ENCODE measurements around the gene PRRG1. TPM values are rescaled to one million over a fixed set of nuclear protein-coding genes. Genes with fewer than 3 reads are reported as not detected.
"Not testable (repeated sequence)": the region's sequence is repeated elsewhere in the genome, so short reads cannot be mapped to it uniquely, and the experiment has no call there.

Gene PRRG1
- total RNA-seq, 1 donor from 2014 or later = not detected

DNA sequence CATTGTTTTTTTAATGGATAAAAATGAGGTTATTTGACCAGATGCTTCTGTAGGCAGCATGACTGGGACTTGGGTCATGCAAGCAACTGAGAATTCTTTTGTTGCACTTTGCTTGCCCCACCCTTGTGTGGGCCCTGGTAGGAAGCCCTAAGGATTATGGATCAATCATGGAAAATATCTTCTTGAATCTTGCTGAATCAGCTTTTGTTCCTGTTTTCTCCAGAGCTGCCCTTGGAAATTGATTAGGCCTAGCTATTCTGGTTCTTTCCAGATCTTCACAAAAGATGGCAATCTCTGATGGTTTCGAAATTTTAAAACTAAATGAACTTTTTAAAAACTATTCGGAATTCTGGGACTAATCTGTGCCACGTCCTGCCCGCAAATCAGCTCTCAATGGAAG is 58.6 kb downstream of the PRRG1 start:
- no peak overlapping the region for H3K27ac Mint-ChIP-seq
- no peaks in the 10 kb centered on the region for H3K27me3 Mint-ChIP-seq
- intact Hi-C loops (cut with micrococcal nuclease) = no loop called here
- H3K4me3 Mint-ChIP-seq = no peak overlapping the region
- no peaks in the 10 kb centered on the region for H3K9me3 Mint-ChIP-seq
- DNase-seq = no peak
- H3K4me1 Mint-ChIP-seq = no peaks in the 10 kb centered on the region
- no peaks in the 10 kb centered on the region for H3K36me3 Mint-ChIP-seq (ENCODE audit: low read depth)

DNA sequence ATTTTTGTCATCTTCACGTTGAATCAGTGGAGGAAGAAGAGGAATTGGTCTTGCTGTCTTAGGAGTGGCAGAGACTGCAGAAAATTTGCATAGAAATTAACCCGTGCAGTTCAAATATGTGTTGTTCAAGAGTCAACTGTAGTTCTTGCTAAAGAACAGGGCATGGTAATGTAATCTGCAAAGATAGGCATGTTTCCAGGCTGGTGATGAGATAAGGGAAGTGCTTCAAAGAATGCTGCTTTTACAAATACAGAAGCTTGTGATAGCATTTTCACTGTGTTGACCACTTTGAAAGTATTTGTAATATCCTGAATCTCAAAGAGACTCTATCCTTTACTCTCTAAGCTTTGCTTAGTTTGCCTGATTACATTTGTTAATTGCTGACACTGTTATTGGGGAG is 60.1 kb downstream of the PRRG1 start:
- Mint-ChIP-seq H3K4me3 (no peak overlapping the region), H3K4me1 (no peaks in the 10 kb centered on the region), H3K27me3 (no peaks in the 10 kb centered on the region), H3K27ac (no peak overlapping the region), H3K36me3 (ENCODE audit: low read depth) (no peaks in the 10 kb centered on the region), H3K9me3 (no peaks in the 10 kb centered on the region)
- DNase-seq = no peak
- intact Hi-C loops (cut with micrococcal nuclease) = no loop called here

DNA sequence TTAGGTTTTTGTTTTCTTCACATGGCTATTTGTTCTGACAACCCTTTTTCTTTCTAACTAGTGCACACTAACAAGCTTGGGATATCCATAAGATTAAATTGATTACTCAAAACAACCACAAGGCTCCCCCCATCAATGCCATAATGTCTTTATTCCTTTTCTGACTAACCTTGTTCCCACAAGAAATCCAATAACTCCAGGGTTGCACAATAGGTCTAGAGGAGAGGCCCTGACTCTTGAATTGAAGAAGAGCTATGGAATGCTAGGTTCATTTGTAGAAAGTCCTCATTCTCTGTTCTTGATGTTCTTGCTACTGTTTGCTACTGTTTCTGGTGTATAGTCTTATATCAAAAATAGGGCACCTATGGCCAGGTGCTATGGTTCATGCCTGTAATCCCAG is 71.0 kb downstream of the PRRG1 start:
- no peaks in the 10 kb centered on the region for H3K9me3 Mint-ChIP-seq
- no peak for DNase-seq
- H3K4me3 Mint-ChIP-seq = no peak overlapping the region
- H3K27ac Mint-ChIP-seq = no peak overlapping the region
- no peaks in the 10 kb centered on the region for H3K4me1 Mint-ChIP-seq
- no peaks in the 10 kb centered on the region for H3K36me3 Mint-ChIP-seq (ENCODE audit: low read depth)
- intact Hi-C loops (cut with micrococcal nuclease) = no loop called here
- no peaks in the 10 kb centered on the region for H3K27me3 Mint-ChIP-seq

- no peak overlapping the region for H3K27ac Mint-ChIP-seq
- no peak for DNase-seq
Measured at GRCh38 chrX:37420756-37421155, 71.6 kb downstream of the PRRG1 start.

GRCh38 chrX:37424000-37424429 is 74.9 kb downstream of the PRRG1 start:
- no peaks in the 10 kb centered on the region for H3K27me3 Mint-ChIP-seq
- H3K36me3 Mint-ChIP-seq (ENCODE audit: low read depth) = no peaks in the 10 kb centered on the region
- no peak for DNase-seq
- no peak overlapping the region for H3K27ac Mint-ChIP-seq
- H3K4me1 Mint-ChIP-seq = no peaks in the 10 kb centered on the region
- intact Hi-C loops (cut with micrococcal nuclease) = no loop called here
- H3K9me3 Mint-ChIP-seq = no peaks in the 10 kb centered on the region
- no peak overlapping the region for H3K4me3 Mint-ChIP-seq

More at GRCh38 chrX:37420756-37421155, 71.6 kb downstream of the PRRG1 start:
- H3K9me3 Mint-ChIP-seq = no peaks in the 10 kb centered on the region
- intact Hi-C loops (cut with micrococcal nuclease) = no loop called here
- no peaks in the 10 kb centered on the region for H3K27me3 Mint-ChIP-seq
- no peaks in the 10 kb centered on the region for H3K36me3 Mint-ChIP-seq (ENCODE audit: low read depth)
- H3K4me3 Mint-ChIP-seq = no peak overlapping the region
- no peaks in the 10 kb centered on the region for H3K4me1 Mint-ChIP-seq

- Mint-ChIP-seq H3K4me3 (no peak overlapping the region), H3K27ac (no peak overlapping the region), H3K27me3 (no peaks in the 10 kb centered on the region), H3K4me1 (no peaks in the 10 kb centered on the region), H3K9me3 (no peaks in the 10 kb centered on the region), H3K36me3 (ENCODE audit: low read depth) (no peaks in the 10 kb centered on the region)
- intact Hi-C loops (cut with micrococcal nuclease) = no loop called here
- DNase-seq = no peak
Measured at GRCh38 chrX:37425370-37425769, 76.2 kb downstream of the PRRG1 start.

DNA sequence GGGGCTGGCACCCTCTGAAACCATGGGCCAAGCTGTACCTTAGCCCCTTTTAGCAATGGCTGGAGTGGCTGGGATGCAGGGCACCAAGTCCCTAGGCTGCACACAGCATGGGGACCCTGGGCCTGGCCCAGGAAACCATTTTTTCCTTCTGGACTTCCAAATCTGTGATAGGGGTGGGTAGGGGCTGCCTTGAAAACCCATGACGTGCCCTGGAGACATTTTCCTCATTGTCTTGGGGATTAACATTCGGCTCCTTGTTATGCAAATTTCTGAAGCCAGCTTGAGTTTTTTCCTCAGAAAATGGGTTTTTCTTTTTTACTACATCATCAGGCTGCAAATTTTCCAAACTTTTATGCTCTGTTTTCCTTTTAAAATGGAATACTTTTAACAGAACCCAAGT is 79.8 kb downstream of the PRRG1 start:
- not testable (repeated sequence) for H3K27me3 Mint-ChIP-seq, H3K27ac Mint-ChIP-seq

GRCh38 chrX:37434362-37434761 is 85.2 kb downstream of the PRRG1 start:
- H3K36me3 Mint-ChIP-seq (ENCODE audit: low read depth) = no peaks in the 10 kb centered on the region
- H3K4me1 Mint-ChIP-seq = no peaks in the 10 kb centered on the region
- intact Hi-C loops (cut with micrococcal nuclease) = no loop called here
- H3K4me3 Mint-ChIP-seq = no peak overlapping the region
- no peak overlapping the region for H3K27ac Mint-ChIP-seq
- no peaks in the 10 kb centered on the region for H3K9me3 Mint-ChIP-seq
- H3K27me3 Mint-ChIP-seq = no peaks in the 10 kb centered on the region
- no peak for DNase-seq

More for the DNA sequence above, 79.8 kb downstream of the PRRG1 start:
- H3K36me3 Mint-ChIP-seq (ENCODE audit: low read depth); H3K4me1 Mint-ChIP-seq; H3K9me3 Mint-ChIP-seq; DNase-seq; intact Hi-C loops (cut with micrococcal nuclease); H3K4me3 Mint-ChIP-seq: not testable (repeated sequence)

- H3K27ac Mint-ChIP-seq = no peak overlapping the region
- H3K9me3 Mint-ChIP-seq = no peaks in the 10 kb centered on the region
- intact Hi-C loops (cut with micrococcal nuclease) = no loop called here
- no peaks in the 10 kb centered on the region for H3K27me3 Mint-ChIP-seq
- H3K36me3 Mint-ChIP-seq (ENCODE audit: low read depth) = no peaks in the 10 kb centered on the region
- no peak for DNase-seq
- H3K4me1 Mint-ChIP-seq = no peaks in the 10 kb centered on the region
- H3K4me3 Mint-ChIP-seq = no peak overlapping the region
Measured at GRCh38 chrX:37437160-37437559, 88.0 kb downstream of the PRRG1 start.

GRCh38 chrX:37441377-37441776 is 92.2 kb downstream of the PRRG1 start:
- Mint-ChIP-seq H3K27ac (no peak overlapping the region), H3K4me1 (no peaks in the 10 kb centered on the region), H3K27me3 (no peaks in the 10 kb centered on the region), H3K36me3 (ENCODE audit: low read depth) (no peaks in the 10 kb centered on the region), H3K4me3 (no peak overlapping the region), H3K9me3 (no peaks in the 10 kb centered on the region)
- no peak for DNase-seq
- intact Hi-C loops (cut with micrococcal nuclease) = no loop called here

DNA sequence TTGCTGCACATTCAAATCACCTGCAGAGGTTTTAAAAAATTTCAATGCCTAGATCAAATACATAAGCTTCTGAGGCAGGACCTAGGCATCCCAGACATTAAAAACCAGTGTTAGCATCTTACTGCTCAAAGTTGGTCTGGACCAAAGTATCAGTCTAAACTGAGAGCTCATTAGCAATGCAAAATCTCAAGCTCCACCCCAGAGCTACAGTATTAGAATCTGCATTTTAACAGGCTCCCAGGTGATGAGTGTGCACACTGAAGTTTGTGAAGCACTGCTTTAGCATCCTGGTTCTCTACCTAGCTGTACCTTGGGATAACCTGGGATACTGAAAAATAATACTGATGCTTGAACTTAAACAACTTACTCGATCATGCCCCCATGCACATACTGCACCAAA is 96.0 kb downstream of the PRRG1 start:
- intact Hi-C loops (cut with micrococcal nuclease) = no loop called here
- no peak for DNase-seq
- Mint-ChIP-seq H3K4me1 (no peaks in the 10 kb centered on the region), H3K4me3 (no peak overlapping the region), H3K27ac (no peak overlapping the region), H3K36me3 (ENCODE audit: low read depth) (no peaks in the 10 kb centered on the region), H3K9me3 (no peaks in the 10 kb centered on the region), H3K27me3 (no peaks in the 10 kb centered on the region)

DNA sequence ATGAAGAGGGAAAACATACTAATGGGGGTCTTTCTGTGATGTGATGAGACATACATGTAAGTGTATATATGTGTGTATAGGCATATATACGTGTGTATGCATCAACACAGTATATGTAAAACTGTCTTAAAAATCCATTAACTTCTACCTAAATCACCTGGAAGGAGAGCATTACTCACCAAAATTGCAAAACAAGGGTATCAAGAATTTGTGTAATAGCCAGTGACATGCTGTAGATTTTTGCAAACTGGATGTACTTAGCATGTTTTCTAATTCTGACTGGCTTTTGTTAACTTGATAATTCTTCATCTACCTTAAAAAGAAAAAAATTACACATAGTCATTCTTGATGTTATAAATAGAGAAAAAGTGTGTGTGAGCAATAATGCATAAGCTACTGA is 104.7 kb downstream of the PRRG1 start:
- no peaks in the 10 kb centered on the region for H3K4me1 Mint-ChIP-seq
- H3K27ac Mint-ChIP-seq = no peak overlapping the region
- H3K4me3 Mint-ChIP-seq = no peak overlapping the region
- H3K36me3 Mint-ChIP-seq (ENCODE audit: low read depth) = no peaks in the 10 kb centered on the region
- H3K27me3 Mint-ChIP-seq = no peaks in the 10 kb centered on the region
- DNase-seq = no peak
- H3K9me3 Mint-ChIP-seq = no peaks in the 10 kb centered on the region
- intact Hi-C loops (cut with micrococcal nuclease) = no loop called here

- intact Hi-C loops (cut with micrococcal nuclease) = no loop called here
- no peaks in the 10 kb centered on the region for H3K36me3 Mint-ChIP-seq (ENCODE audit: low read depth)
- no peak overlapping the region for H3K27ac Mint-ChIP-seq
- no peaks in the 10 kb centered on the region for H3K9me3 Mint-ChIP-seq
- no peaks in the 10 kb centered on the region for H3K27me3 Mint-ChIP-seq
- H3K4me3 Mint-ChIP-seq = no peak overlapping the region
- DNase-seq = no peak
- H3K4me1 Mint-ChIP-seq = no peaks in the 10 kb centered on the region
Measured at GRCh38 chrX:37454537-37455285, 105.5 kb downstream of the PRRG1 start.

DNA sequence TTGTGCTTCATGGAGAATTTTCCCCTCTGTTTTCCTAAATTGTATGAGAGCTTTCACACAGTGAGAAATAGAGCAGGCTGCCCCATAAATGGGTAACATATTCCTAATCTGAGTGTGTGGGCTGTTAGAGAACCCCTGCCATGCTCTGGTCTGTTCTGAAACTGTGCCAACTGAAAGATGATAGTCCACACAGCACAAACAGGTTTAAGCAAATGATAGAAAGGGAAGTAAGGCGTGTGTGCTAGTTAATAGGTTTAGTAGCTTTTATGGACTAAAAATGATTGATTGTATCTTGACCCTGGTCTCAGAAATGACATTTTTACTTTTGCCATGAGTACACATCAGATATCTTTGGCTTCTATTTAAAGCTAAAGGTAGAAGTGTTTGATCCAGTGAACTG is 106.2 kb downstream of the PRRG1 start:
- no peak overlapping the region for H3K27ac Mint-ChIP-seq
- H3K4me1 Mint-ChIP-seq = no peaks in the 10 kb centered on the region
- no peak overlapping the region for H3K4me3 Mint-ChIP-seq
- H3K27me3 Mint-ChIP-seq = no peaks in the 10 kb centered on the region
- no peak for DNase-seq
- no peaks in the 10 kb centered on the region for H3K36me3 Mint-ChIP-seq (ENCODE audit: low read depth)
- H3K9me3 Mint-ChIP-seq = no peaks in the 10 kb centered on the region
- intact Hi-C loops (cut with micrococcal nuclease) = no loop called here

DNA sequence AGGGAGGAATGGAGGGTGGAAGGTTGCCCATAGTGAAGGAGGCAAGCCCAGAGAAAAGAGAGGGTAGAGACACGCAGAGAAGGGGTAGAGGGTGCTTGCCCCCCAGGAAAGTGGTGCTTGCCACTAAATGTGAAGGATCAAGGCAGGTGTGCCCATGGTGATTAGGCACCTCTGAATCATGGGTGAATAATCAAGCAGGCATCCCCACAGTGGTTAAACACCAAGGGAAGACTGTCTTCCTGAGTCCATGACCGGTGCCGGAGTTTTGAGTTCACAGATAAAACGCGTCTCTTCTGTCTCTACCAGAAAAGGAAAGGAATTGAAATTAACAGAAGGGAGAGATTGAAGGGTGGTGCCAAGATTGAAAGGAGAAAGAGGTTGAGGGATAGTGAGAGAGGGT is 111.1 kb downstream of the PRRG1 start:
- H3K4me1 Mint-ChIP-seq; H3K9me3 Mint-ChIP-seq; H3K27me3 Mint-ChIP-seq; intact Hi-C loops (cut with micrococcal nuclease); H3K36me3 Mint-ChIP-seq (ENCODE audit: low read depth); DNase-seq; H3K4me3 Mint-ChIP-seq; H3K27ac Mint-ChIP-seq: not testable (repeated sequence)
